Lower lobe of right lung (tissue), 2 donors: Measurements from ENCODE around the gene RABL2B. TPM values are rescaled to one million over a fixed set of nuclear protein-coding genes. Genes with fewer than 3 reads are reported as not detected.
A peak's percentile ranks its signal among the peaks of the same experiment; 100 is the strongest.

Experiments
- ATAC-seq, 2 donors: fragments of 200-7000 bp; cut with Tn5 transposase; one replicate each; pipeline ENCODE4 v1.9.1; 2020 to 2022; ENCODE audit warnings: mild to moderate bottlenecking in 2 of 2, moderate library complexity in 2 of 2
- DNase-seq: peaks from one replicate; pipeline ENCODE4 v3.0.0-alpha.2; 2020
- H3K27ac ChIP-seq: fragments of 200-600 bp; one replicate; pipeline ENCODE4 v1.8.0; 2022
- H3K27me3 ChIP-seq: fragments of 200-600 bp; one replicate; pipeline ENCODE4 v1.8.0; 2022; ENCODE audit warnings: low read depth
- H3K36me3 ChIP-seq: fragments of 200-600 bp; one replicate; pipeline ENCODE4 v1.8.0; 2022; ENCODE audit warnings: mild to moderate bottlenecking
- H3K4me1 ChIP-seq: fragments of 200-600 bp; one replicate; pipeline ENCODE4 v1.8.0; 2022
- H3K4me3 ChIP-seq: fragments of 200-600 bp; one replicate; pipeline ENCODE4 v1.8.0; 2022; ENCODE audit warnings: mild to moderate bottlenecking
- H3K9me3 ChIP-seq: fragments of 200-600 bp; one replicate; pipeline ENCODE4 v1.8.0; 2022
- intact Hi-C: fragments of 100-400 bp; cut with DNase I; formaldehyde crosslinking; loops from one replicate; pipeline ENCODE4 v1.11.0; 2022
- total RNA-seq: library from RNA; stranded (reverse); fragmentation: NEBNext Ultra II Directional; extraction: Animal tissue kit (Norgen Biotek cat#: 25700); gene quantifications from one replicate; pipeline ENCODE4 v1.2.1, GENCODE V29; 2021
- TF ChIP-seq, protein P1 (sequence below): fragments of 200-600 bp; IDR thresholded peaks from one replicate; pipeline ENCODE4 v1.8.0; 2022; ENCODE audit warnings: antibody characterized with exemption, mild to moderate bottlenecking
- donor health status: DM: no; HTN: yes; CAD: no; lungs with severe emphysema.

Gene RABL2B
- total RNA-seq, 1 donor from 2014 or later: 46.3 TPM

DNA sequence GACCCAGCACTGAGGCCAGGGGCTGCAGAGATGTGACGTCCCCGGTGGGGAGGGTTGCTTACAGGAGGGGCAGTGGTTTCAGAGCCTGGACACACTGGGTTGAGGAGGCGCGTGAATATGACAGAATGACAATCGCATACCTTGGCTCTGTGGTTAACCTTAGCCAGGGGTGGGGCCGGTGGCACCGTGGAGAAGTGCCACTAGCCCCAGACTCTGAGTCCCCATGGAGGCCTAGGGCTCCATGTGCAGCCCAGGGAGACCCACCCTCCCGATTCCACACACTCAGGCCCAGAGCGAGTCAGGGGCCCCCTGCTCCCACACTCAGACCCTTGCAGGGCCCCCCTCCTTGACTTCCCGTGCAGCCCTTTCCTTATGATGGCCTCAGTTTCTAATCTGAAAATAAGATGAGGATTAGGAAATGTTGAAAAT is 49.1 kb downstream of the RABL2B start:
- TF ChIP-seq, protein P1, sequence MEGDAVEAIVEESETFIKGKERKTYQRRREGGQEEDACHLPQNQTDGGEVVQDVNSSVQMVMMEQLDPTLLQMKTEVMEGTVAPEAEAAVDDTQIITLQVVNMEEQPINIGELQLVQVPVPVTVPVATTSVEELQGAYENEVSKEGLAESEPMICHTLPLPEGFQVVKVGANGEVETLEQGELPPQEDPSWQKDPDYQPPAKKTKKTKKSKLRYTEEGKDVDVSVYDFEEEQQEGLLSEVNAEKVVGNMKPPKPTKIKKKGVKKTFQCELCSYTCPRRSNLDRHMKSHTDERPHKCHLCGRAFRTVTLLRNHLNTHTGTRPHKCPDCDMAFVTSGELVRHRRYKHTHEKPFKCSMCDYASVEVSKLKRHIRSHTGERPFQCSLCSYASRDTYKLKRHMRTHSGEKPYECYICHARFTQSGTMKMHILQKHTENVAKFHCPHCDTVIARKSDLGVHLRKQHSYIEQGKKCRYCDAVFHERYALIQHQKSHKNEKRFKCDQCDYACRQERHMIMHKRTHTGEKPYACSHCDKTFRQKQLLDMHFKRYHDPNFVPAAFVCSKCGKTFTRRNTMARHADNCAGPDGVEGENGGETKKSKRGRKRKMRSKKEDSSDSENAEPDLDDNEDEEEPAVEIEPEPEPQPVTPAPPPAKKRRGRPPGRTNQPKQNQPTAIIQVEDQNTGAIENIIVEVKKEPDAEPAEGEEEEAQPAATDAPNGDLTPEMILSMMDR: no peak
- DNase-seq (no peak), ATAC-seq (no peak)
- H3K36me3 ChIP-seq: no peaks in the 10 kb centered on the region
- peaks cover 12% of the 10 kb centered on the region for H3K27me3 ChIP-seq
- no peaks in the 10 kb centered on the region for H3K9me3 ChIP-seq
- H3K4me1 ChIP-seq: peaks cover 12% of the 10 kb centered on the region
- H3K27ac ChIP-seq: no peak overlapping the region
- H3K4me3 ChIP-seq: no peak overlapping the region
- intact Hi-C loops: no loop called here

DNA sequence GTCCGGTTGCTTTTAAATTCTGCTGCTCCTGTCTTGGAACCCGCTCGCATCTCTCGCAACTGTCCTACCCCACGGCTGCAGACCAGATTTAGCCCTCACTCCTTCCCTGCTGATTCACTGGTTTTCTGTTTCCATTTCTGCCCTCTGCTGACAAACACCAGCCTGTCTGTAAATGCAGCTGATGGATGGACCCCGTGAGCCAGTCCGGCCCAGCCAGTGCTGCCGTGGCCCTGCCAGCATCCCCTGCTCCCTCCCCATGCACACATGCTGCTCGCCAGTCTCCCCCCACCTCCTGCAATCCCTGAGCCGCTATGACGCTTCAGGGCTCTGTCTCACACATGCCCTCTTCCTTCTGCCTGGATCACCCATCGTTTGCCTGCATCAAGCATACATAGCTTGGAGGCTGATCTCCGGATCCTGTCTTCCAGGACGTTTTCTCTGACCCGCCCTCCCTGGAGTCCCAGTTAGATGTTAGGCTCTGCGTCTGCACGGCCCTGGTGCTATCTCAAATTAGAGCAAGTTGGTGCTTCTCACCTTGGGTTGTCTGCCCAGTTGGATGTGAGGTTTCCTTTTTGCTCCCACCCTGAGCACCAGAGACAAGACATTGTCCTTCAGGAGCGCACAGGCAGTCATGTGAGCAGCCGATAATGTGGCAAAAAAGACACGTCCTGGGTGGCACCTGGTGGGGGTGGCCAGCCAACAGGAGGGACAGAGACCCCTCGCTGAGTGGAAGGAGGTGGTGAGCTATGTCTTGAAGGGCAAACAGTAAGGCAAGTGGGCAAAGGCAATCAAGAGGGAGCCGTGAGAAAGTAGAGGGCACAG is 49.7 kb downstream of the RABL2B start:
- Histone ChIP-seq H3K36me3 (no peaks in the 10 kb centered on the region), H3K27me3 (peaks cover 12% of the 10 kb centered on the region), H3K27ac (no peak overlapping the region), H3K9me3 (no peaks in the 10 kb centered on the region), H3K4me3 (no peak overlapping the region), H3K4me1 (peaks cover 12% of the 10 kb centered on the region)
- ATAC-seq (no peak), DNase-seq (peak; percentile 39)
- intact Hi-C loops: no loop called here
- TF ChIP-seq, protein P1: no peak

DNA sequence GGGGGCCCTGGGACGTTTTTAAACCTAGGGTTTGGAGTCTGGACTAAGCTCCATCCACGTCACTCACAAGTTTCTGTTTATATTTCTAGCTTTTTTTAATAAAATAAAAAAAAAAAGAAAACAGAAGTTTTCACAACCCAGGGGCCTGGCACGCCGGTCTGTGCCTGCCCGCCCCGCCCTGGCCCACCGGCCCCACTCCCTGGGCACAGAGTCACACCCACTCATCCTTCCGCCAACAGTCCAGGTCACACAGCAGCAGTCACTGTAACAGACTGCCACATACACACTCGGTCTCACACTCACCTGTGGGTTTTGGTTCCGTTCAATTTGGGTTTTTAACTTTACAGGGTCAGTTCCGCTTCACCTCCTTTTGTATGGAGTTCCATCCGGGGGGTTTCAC is 50.8 kb downstream of the RABL2B start:
- peak; percentile 23 for DNase-seq
- Histone ChIP-seq H3K4me1 (peaks cover 12% of the 10 kb centered on the region), H3K9me3 (no peaks in the 10 kb centered on the region), H3K27ac (no peak overlapping the region), H3K27me3 (peaks cover 12% of the 10 kb centered on the region), H3K36me3 (peaks cover 4% of the 10 kb centered on the region), H3K4me3 (no peak overlapping the region)
- TF ChIP-seq, protein P1: no peak
- intact Hi-C loops: no loop called here
- ATAC-seq: no peak

DNA sequence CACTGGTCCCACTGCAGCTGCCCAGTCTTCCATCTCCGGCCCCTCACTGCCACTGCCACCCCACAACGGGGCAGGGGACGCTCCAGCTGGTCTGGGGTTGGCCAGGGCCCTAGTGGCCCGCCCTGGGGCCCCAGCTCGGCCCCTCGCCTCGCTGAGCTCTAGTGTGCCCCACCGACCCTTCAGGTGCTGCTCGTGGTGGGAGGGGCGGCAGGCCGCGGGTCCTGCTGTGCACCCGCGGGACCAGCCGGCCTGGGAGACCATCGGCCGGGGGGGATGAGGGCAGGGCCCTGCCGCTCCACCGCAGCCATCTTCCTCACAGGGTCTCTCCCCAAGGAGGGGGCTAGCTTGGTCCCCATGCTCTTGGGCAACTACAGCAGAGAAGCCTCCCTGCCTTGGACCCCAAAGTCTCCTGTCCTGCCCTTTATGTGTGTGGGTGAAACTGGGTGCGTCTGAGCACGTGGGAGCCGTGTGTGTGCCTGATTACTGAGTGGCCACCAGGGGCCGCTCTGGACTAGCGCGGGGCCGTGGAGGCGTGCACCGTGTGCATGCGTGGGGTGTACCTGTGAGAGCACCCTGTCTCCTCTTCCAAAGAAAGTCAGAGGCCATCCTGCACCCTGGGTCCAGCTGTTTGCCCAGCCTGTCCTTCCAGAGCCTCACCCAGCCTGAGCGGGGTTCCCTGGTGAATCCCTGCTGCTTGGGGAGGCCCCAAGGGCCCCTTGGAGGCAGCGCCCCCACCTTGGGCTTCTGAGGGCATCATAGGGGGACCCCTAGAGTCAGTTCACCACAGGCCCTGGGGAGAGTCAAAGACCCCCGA is 51.4 kb downstream of the RABL2B start:
- H3K36me3 ChIP-seq: peaks cover 4% of the 10 kb centered on the region
- no peaks in the 10 kb centered on the region for H3K9me3 ChIP-seq
- peak overlapping the region; percentile 38 for H3K27ac ChIP-seq
- TF ChIP-seq, protein P1: peak; percentile 73
- H3K4me1 ChIP-seq: peaks cover 12% of the 10 kb centered on the region
- ATAC-seq: peak; percentile 76 to 79
- no peak overlapping the region for H3K4me3 ChIP-seq
- intact Hi-C loops: no loop called here
- peak; percentile 52 for DNase-seq
- peaks cover 12% of the 10 kb centered on the region for H3K27me3 ChIP-seq

DNA sequence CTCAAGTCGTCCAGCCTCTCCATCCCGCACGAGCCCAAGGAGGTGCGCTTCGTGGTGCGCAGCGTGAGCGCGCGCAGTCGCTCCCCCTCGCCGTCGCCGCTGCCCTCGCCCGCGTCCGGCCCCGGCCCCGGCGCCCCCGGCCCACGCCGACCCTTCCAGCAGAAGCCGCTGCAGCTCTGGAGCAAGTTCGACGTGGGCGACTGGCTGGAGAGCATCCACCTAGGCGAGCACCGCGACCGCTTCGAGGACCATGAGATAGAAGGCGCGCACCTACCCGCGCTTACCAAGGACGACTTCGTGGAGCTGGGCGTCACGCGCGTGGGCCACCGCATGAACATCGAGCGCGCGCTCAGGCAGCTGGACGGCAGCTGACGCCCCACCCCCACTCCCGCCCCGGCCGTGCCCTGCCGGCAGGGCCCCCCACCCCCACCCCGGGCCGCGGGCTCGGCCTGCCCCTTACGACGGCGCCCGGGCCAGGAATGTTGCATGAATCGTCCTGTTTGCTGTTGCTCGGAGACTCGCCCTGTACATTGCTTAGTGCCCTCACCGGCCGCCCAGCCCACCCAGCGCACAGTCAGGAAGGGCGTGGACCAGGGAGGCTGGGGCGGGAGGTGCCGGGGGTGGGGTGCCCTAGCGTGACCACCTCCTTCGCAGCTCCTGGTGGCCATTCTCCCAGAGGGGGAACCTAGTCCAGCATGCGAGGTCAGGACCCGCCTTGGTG is 52.3 kb downstream of the RABL2B start:
- intact Hi-C loops: no loop called here
- no peak overlapping the region for H3K4me3 ChIP-seq
- DNase-seq: peak; percentile 62

More for the DNA sequence above, 52.3 kb downstream of the RABL2B start:
- Histone ChIP-seq H3K27ac (peak overlapping the region; percentile 38), H3K27me3 (peaks cover 12% of the 10 kb centered on the region), H3K9me3 (no peaks in the 10 kb centered on the region), H3K36me3 (peaks cover 10% of the 10 kb centered on the region), H3K4me1 (peaks cover 12% of the 10 kb centered on the region)
- TF ChIP-seq, protein P1: no peak
- ATAC-seq: peak; percentile 36 to 52
